AG08396 (cell line): ENCODE results near the gene KCTD6.
"Not testable (repeated sequence)": the region's sequence is repeated elsewhere in the genome, so short reads cannot be mapped to it uniquely, and the experiment has no call there.

Source experiments
- DNase-seq: peaks from one replicate; pipeline ENCODE4 v3.0.0; 2012; ENCODE audit warnings: low spot score, mixed read lengths

Gene KCTD6

DNA sequence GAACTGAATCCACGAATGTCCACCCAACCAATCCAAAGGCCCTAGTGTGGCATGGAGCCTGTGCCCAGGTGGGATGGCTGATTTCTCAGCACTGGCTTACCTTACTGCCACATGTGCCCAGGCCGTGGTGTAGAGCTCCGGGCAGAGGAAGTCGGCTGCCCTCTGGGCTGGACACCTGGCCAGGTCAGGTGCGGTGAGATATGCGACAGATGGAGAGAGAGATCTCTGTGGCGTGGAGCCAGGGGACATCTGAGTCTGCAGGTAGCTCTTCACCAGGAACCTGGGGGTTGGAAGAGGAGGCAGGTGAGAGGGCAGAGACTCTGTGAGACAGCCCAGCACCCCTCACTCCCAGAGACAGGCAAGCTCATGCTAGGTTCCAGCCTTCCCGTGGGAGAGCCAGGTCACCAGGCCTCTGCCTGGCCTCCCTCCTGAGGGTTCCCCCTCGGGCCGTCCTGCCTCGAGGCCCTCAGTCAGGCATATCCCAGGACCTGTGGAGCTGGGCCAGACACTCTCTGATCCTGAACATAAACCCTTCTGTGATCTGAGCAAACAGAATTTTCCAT is 32.5 kb downstream of the KCTD6 start:
- no peak for DNase-seq

- peak; percentile 88 for DNase-seq
These were observed 34.6 kb downstream of the KCTD6 start for GRCh38 chr3:58526515-58526957.

- not testable (repeated sequence) for DNase-seq
These were observed 35.5 kb downstream of the KCTD6 start for GRCh38 chr3:58527440-58527839.

- peak; percentile 35 for DNase-seq
These were observed 36.7 kb downstream of the KCTD6 start for GRCh38 chr3:58528629-58529028.

DNA sequence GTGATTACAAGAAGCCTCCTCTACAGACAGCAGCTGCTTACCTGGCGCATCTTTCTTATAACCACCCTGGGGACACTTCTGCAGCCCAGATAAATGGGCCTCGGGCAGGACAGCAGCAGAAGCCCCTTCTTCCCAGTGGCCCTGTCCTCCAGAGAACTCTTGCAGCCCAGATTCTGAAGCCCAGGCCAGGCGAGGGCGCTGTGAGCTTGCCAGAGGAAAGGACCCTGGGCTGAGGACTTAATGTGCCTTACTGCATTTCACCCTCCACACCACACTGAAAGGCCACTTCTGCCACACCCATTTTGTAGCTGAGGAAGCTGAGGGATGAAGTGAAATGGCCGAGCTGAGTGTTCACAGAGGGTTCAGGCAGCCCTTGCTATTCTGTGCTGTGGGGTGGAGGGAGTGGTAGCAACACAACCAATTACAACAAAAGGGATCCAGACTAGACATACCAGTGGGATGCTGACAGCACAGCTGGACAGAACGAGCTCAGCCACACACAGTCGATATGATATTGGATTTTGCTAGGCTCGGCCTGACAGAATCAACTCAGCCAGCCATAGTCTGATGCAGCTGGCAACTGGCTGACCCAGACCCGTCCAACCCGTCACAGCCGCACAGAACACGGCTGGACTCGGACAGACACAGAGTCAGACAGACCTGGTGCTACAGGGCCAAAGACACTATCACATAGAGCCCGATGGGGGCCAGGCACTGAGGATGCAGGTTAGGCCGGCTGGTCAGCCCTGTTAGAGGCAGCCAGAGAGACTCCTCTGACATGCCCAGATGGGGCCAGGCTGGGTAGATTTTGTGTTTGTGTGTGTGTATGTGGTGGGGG is 37.8 kb downstream of the KCTD6 start:
- no peak for DNase-seq

- no peak for DNase-seq
These were observed 38.5 kb downstream of the KCTD6 start for GRCh38 chr3:58530354-58530865.

DNA sequence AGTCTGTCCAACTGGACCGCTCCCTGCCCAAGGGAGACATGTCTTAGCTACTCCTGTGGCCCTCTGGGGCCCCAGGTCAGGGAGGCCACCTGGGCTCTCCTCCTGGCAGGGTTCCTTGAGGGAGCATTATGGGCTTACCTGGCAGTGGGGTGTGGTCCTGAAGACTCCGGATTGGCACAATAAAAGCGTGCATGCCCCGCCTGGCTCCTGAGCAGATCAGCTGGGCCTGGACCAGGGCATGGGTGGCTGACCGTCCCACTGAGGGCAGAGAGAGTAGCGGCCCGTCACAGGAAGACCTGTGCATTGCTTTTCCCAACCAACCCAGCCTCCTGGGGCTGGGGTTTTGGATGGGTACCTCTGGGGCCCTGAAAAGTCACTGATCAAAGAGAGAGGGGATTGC is 39.7 kb downstream of the KCTD6 start:
- no peak for DNase-seq

DNA sequence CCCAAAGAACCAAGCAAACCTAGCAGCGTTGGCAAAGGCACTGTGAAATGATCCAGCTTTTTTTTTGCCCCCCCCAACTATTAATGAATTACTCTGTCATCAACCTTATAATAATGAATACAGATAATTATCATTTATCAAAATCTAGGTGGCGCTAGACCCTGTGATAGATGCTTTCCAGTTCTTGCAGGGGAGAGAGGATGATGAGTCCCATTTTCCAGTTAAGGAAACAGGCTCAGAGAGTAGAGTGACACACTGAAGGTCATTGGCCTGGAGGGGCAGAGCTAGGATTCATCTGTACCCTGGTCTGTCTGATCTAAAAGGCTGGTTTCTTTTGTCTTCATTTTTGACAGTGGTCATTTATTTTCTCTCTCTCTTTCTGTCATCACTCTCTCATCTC is 40.1 kb downstream of the KCTD6 start:
- no peak for DNase-seq

DNA sequence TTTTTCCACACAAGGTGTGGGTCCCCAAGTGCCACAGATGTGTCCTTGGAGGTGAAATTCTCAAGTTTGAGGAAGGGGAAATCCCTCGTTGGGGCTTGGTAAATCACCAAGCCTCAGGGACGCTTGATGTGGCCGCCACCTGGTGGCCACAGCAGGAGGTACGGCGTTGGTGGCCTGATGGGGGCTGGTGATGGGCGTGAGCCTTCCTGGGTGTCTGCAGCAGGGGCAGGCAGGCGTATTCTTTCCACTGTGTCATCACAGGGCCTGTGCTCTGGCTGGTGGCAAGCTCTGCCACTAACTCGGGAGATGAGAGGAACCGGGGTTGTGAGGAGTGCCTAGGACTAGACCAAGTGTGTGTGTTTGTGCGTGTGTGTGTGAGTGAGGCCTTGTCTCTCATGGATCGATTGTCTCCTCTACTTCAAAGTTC is 40.9 kb downstream of the KCTD6 start:
- peak; percentile 83 for DNase-seq

DNA sequence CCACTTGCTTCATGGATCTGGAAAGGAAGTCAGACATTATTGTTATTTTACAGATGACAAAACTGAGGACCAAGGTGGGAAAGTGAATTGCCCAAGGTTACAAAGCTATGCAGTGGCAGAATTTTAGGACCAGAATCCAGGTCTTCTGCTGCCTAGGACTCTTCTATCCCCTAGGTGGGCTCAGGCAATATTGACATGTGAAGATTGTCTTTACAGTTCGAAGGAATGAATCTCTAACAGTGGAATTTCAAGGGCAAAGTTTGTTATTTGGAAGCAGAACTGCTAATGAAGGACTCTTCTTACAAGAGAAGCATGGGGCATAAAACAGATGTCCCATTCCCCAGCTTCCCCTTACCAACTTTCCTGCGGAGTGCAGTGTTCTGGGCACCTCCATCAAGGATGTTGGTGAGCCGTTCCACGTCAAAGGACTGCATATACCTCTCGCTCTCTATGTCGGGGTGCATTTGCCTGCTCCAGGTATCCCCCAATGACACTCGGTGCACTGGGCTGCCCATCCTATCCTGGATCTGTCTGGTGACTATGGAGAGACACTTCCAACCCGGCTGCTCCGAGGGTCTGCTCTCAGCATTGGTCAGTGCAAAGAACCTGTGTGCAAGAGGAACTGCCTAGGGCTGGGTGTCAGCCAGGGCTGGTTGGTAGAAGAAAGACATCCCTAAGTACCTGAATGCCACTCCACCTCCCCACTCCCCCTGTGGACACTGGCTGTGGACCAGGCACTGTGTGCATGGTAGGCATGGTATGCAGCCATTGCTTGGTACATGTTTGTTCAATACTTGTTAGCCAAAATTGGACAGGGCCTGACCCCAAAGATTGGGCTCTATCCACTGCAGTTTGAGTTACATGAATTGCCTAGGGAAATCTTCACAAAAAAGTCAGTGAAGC is 42.9 kb downstream of the KCTD6 start:
- no peak for DNase-seq

DNA sequence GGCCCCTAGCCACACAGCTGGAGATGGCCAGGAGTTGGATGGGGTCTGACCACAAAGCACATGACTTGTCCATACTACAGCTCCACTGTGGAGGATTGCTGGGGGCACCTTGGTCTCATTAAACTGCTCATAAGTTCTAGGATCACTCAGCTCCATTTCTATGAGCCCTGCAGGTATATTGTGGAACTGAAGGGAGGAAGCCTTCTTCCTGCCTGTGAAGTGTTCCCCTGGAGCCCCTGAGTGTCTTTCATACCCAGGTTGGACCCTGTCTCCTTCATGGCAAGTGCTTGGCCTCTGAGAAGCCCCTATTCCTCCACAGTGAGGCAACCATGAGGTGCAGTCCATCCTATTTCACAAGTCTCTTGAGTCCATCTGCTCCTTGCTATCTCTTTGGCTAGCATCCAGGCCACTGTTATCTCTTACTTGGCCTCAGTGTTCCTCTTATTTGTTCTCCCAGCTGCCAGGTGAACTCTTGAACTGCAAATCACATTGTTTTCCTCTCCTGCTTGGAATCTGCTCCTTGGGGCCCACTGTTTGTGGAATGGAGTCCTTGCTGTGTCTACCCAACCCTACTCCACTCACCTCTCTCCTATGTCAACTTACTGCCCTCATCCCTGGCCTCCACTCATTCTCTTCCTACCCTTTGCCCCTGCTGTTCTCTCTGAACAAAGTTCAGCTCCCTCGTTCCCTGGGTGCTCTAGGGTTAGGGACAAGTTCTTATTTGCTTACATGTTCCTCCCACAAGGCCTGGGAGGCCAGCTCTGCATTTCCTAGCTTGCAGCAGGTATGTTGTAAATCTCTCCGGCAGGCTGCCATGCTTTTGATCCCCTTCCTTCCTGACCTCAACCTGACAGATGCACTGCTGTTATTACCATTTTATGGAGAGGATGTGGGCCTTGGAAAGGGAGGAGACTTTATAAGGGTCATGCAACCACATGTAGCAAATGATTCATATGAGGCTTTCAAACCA is 43.9 kb downstream of the KCTD6 start:
- no peak for DNase-seq

DNA sequence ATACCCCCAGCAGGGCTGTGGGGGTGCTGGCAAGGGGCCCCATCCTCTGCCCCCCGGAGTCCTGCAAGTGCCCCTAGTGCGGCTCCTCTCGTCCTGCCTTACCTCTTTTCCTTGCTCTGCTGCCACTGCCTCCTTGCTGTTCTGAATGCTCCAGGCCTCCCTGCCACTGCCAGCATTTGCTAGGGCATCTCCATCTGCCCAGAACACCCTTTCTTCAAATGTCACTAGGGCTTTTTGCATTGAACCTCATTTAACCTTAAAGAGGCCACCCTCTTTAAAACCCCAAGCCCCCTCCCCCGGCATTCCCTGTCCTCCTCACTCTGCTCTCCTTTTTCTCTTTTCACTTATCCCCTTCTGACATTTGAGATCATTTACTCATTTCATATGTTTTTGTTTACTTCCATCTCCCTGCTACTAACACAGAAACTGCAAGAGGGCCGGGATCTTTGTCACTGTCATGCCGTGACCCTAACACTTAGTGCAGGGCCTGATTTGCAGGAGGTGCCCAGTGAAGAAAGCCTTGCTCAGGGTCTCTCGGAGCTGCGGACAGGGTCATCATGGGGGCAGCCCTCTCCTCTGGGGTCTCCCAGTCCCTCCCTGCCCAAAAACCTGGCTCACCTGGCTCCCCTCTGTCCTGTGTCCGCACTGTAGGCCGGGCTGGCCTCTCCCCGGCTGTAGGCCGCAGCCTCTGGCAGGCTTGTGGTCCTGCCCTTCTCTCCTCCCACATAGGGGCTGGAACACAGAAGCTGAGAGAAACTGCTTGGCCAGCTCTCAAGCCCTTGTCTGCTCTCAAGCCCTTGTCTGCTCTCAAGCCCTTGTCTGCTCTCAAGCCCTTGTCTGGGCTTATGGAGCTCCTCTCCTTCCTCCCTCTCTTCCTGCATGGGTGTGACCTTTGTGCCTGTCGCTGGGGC is 44.9 kb downstream of the KCTD6 start, which contains the start of gene ACOX2:
Gene ACOX2 (minus strand): TSS at position 690 of the 911 bp plus-strand sequence. CDS start 2,084 bp downstream, outside the sequence.
- DNase-seq = peak; percentile 79

DNA sequence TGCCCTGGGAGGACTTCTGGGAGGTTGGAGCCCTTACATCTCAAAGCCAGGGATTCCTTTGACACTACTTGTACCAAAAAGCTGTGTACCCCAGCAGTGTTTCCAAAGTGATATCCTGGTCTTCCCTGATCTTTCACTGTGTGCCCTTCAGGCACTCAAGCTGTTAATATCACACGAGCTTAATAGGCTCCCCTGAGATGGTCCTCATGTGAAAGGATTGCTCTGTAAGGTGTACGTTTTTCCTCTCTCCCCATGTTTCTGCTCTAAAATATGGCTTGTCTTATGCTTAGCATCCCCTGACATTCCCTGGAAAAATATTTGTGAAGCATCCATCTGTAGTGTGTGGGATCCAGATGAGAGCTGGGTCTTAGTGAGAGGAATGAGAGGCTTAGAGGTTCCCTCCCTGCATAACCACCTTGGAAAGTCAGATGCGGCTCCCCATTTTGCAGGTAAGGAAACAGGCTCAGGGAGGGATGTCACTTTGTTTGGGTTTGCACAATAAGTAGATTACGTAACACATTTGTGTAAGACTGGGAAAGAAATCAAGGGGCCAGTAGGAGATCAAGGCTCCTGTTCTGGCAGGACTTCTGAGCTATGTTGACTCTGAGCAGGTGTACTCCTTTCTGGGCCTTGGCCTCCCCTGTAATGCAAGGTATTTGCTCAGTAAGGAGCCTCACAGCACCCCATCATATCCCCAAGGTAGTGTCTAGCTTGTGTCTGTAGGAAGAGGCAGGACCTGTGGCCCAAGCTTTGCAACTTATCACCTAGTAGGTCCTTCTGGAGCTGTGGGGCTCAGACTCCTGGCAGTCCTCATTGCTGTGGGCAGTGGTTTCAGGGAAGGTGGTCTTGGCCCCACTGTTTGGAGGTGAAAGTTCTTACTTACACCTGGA is 45.8 kb downstream of the KCTD6 start:
- DNase-seq = no peak

GRCh38 chr3:58539626-58540025 is 47.7 kb downstream of the KCTD6 start:
- DNase-seq = no peak

- no peak for DNase-seq
These were observed 48.4 kb downstream of the KCTD6 start for GRCh38 chr3:58540176-58540858.

DNA sequence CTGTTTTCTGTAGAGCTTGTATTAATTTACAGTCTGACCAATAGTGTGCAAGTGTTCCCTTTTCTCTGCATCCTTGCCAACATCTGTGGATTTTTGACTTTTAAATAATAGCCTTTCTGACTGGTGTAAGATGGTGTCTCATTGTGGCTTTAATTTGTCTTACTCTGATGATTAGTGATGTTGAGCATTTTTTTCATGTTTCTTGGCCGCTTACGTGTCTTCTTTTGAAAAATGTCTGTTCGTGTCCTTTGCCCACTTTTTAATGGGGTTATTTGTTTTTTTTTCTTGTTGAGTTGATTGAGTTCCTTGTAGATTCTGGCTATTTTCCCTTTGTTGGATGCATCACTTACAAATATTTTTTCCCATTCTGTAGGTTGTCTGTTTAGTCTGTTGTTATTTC is 52.6 kb downstream of the KCTD6 start:
- DNase-seq = no peak

DNA sequence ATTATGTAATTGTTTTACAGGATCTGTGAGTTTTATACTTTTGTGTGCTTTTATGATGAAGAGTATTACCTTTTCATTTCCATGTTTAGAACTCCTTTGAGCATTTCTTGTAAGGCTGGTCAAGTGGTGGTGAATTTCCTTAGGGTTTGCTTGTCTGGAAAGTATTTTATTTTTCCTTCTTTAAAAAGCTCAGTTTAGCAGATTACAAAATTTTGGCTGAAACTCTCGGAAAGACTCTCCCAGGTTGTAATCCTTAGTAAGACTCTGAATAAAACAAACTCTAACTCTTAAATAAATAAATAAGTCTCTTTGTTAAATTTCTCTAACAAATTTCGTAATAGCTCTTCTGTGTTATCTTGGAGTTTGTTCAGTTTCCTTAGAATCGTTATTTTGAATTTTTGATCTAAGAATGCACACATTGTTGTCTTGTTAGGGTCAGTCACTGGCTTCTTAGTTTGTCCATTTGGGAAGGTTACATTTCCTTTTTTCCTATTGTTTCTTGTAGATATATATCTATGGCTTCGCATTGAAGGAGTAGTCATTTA is 59.8 kb downstream of the KCTD6 start:
- no peak for DNase-seq
